NCI-H2171 treated with DMSO at 0.1 percent for 48 hours (cell line): ENCODE data around the gene LSM14A.
A peak's percentile ranks its signal among the peaks of the same experiment; 100 is the strongest.
"Not testable (repeated sequence)": the region's sequence is repeated elsewhere in the genome, so short reads cannot be mapped to it uniquely, and the experiment has no call there.

ENCODE experiments used
- DNase-seq: peaks from one replicate; lab custom pipeline; 2025; lab: John Stamatoyannopoulos, UW

The LSM14A gene

DNA sequence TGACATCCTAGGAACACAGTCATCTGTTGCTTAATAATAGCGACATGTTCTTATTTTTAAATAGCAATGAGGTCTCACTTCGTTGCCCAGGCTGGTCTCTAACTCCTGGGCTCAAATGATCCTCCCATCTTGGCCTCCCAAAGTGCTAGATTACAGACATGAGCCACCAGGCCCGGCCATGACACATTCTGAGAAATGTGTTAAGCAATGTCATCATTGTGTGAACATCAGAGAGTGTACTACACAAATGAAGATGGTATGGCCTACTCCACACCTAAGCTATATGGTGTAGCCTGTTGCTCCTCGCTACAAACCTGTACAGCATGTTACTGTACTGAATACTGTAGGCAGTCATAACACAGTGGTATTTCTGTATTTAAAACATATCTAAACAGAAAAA is 57.4 kb downstream of the LSM14A start:
- DNase-seq = no peak

DNA sequence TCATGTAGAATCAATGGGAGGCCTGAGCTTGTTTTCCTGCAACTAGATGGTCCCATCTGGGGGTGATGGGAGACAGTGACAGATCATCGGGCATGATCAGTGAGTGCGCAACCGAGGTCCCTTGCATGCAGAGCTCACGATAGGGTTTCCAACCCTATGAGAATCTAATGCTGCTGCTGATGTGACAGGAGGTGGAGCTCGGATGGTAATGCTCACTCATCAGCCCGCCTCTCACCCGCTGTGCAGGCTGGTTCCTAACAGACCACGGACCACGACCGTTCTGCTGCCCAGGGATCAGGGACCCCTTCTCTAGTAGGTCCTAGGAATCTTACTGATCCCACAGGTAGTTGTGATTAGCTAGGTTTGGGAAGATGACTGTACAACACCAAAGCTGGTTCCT is 58.5 kb downstream of the LSM14A start:
- DNase-seq = no peak

DNA sequence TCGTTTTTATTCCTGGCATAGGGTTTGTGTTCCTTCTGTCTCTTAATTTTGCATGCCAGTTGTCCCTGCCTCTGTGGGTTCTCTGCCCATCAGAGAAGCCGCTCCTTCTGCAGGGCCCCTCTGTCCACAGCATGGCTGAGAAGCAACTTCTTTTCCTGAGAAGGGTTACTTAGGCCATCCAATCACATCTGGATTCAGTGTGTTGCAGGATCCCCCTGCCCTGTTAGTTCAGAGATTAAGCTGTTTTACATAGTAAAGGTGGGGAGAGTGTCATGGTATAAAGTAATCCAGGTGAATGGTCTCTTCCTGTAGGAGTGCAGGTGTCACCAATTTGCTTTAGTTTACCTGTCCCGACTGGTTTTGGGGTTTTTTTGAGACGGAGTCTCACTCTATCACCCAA is 59.1 kb downstream of the LSM14A start:
- DNase-seq = no peak

DNA sequence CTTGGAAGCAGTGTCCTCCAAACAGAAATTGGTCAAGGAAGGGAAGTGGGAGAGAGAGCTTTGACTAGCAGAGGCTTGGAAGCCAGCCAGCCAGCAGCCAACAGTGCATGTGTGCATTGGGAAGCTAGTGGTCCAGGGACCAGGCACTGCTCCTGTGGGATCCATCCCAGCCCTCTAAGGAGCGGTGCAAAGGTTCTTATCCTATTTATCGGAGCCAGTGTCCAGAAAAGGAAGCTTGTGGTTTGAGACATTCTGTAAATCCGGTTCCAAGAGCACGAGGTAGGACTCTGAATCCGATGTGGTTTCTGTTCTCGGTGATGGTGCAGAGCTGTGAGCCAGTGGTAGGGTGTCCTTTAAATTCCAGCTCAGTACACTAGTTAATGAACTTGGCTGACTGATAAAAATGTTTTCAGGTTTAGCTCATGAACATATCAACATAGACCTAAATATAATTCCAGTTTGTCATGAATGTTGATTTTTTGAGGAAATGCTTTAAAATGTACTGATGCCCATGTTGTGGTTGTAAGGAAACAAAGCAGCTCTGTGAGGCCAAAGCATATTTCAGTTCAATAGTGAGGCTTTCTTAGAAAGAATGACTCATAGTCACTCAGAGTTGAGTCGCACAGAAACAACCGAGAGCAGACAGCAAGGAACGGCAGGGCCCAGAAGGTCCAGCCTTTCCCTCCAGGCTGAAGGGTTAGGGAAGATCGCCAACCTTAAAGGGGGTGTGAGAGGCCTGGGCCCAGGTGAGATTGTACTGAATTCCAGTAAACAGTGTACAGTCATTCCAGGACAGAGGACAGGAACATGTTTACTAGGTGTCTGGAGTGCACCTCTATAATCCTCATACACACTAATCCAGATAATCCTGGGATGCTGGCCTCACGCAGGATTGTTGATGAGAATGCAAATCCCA is 60.5 kb downstream of the LSM14A start:
- no peak for DNase-seq

DNA sequence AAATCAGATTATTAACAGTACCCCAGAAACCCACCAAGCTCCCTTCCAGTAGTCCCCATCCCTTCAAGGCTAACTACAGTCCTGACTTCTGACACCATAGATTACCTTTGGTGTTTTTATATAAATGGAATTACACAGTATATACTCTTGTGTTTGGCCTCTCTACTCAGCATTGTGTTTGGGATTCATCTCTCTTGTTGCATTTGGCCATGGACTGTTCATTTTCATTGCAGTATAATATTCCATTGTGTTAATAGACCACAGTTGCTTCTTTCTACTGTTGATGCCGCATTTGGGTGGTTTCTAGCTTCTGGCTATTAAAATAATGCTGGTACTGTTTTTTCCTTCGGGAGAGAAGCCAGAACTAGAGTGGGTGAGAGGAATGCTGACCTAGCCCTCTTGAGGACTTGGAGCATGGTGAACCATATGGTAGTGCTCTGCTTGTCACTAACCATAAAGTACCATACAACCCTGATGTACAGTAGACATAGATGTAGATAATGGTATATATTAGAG is 63.2 kb downstream of the LSM14A start:
- no peak for DNase-seq

DNA sequence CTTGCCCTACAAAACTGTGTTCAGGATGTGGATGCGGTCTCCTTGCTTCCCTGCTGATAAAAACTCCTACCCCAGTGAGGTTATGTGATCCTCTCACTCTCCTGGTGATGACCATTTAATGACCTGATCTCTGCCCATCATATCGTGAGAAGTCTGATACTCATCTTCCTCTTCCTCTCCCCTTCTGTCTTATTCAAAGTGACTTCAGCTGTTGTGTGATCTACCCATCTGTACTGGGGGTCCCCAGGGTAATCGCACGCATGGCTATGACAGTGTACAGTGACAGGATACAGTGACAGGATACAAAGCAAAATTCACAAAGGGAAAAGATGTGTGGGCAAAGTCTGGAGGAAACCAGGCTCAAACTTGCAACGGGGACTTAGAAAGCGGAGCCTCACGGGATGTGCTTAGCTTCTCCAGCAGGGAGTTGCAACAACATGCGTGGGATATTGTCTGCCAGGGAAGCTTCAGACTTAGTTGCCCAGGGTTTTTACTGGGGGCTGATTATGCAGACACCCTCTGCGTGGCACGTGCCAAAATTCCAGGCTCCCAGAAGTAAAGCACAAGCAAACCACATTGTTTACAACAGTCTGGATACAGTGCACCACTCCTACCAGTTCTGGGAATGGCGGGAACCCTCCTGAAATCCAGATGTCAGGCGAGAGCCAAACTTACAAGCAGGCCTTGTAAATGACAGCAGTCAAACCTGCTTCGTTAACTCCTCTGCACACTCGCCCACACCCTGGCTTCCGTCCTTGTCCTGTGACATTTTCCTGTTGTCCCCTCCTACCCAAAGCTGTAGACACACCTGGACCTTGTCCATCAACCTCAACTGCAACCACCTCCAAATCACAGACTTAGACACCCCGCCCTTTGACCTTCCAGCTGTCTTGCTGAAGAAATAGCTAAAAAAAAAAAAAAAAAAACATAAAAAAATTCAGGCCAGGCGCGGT is 64.0 kb downstream of the LSM14A start:
- peak; percentile 52 for DNase-seq

DNA sequence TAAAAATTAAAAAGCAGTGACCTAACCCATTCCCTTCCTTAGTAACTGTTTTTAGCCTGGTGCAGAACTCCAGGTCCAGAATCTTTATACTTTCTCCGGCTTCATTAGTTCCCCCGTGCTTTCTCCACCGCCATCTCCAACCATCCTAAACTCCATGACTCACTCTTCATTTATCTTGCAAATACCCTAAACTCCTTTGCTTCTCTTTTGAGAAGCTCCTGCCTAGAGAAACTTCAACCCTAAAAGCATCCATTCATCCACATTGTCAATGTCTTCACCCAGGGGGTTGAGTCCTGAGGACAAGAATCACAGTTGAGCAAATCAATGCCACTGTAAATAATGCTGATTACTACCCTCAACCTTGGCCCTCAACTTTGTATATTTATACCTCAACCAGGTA is 65.0 kb downstream of the LSM14A start:
- no peak for DNase-seq

DNA sequence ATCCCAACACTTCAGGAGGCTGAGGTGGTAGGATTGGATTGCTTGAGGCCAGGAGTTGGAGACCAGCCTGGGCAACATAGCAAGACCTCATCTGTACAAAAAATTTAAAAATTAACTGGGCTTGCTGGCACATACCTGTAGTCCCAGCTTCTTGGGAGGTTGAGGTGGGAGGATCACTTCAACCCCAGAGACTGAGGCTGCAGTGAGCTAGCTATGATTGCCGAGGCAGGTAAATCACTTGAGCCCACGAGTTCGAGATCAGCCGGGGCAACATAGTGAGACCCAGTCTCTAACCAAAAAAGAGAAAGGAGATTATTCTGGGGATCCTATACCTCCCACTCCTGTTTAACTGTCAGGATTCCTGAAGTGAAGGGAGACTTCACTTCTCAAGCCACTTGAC is 65.6 kb downstream of the LSM14A start:
- DNase-seq = no peak

DNA sequence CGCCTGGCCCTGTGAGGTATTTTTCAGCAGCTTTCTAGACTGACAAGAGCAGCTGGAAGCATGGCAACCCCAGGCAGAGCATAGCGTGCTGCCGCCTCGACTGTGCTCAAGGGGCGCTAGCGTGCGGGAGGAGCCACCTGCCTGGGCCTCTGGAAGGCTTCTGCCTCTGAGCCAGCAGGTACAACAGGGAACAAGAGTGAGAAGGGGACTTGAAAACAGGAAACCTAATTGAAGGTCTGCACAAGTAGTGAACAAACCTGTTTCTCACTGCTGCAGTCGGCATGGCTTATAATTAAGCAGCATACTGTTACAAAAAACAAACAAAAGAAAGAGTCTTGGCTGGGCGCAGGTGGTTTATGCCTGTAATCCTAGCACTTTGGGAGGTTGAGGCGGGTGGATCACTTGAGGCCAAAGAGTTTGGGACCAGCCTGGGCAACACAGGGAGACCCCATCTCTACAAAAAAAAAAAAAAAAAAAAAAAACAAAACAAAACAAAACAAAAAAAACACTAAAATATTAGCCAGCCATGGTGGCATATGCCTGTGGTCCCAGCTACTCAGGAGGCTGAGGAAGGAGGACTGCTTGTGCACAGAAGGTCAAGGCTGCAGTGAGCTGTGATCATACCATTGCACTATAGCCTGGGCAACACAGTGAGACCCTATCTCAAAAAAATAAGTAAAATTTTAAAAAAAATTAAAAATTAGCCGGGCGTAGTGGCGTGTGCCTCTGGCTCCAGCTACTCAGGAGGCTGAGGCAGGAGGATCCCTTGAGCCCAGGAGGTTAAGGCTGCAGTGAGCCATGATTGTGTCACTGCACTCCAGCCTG is 69.4 kb downstream of the LSM14A start:
- DNase-seq = peak; percentile 73

DNA sequence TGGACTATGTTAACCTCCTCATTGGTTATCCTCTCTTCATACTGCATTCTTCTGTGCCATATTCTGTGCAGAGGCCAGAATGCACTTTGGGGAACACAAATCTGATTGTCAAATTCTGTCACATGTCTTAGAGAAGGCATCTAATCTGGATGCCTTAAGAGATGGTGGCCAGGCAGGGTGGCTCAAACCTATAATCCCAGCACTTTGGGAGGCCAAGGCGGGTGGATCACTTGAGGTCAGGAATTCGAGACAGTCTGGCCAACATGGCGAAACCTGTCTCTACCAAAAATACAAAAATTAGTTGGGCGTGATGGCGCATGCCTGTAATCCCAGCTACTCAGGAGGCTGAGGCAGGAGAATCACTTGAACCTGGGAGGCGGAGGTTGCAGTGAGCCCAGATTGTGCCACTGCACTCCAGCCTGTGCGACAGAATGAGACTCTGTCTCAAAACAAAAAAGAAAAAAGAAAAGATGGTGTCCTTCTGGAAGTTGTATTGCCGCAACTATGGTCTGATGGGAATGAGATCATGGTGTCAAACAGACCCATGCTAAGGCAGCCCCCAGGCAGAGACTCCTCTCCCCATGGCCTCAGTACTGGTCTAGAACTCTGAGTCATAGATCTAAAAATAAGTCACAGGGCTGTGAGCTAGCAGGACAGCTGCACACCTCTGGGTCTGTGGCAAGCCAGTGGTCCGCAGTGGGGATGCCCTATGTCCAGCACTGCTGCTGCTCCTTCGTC is 71.0 kb downstream of the LSM14A start:
- DNase-seq = not testable (repeated sequence)

DNA sequence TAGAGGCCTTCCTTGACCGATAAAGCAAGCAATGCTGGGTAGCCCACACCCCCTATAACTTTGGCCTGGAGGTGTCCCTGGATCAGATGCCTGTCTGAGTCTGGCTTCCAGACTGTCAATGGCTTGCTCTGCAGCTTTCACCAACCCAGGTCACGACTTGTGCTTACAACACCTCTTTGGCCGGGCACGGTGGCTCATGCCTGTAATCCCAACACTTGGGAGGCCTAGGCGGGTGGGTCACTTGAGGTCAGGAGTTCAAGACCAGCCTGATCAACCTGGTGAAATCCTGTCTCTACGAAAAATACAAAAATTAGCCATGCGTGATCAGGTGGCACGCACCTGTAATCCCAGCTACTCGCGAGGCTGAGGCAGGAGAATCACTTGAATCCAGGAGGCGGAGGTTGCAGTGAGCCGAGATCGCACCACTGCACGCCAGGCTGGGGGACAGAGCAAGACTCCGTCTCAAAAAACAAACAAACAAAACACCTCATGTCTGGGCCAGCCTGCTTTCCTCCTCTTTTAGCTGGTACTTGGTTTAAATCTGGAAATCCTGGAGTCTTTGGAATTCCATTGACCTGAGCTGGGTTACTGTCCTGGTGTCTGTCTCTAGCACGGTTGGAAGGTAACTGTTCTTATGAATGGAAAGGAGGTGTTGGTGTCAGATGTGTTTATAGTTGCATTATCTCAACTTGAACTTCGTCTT is 71.7 kb downstream of the LSM14A start:
- DNase-seq = peak; percentile 37

DNA sequence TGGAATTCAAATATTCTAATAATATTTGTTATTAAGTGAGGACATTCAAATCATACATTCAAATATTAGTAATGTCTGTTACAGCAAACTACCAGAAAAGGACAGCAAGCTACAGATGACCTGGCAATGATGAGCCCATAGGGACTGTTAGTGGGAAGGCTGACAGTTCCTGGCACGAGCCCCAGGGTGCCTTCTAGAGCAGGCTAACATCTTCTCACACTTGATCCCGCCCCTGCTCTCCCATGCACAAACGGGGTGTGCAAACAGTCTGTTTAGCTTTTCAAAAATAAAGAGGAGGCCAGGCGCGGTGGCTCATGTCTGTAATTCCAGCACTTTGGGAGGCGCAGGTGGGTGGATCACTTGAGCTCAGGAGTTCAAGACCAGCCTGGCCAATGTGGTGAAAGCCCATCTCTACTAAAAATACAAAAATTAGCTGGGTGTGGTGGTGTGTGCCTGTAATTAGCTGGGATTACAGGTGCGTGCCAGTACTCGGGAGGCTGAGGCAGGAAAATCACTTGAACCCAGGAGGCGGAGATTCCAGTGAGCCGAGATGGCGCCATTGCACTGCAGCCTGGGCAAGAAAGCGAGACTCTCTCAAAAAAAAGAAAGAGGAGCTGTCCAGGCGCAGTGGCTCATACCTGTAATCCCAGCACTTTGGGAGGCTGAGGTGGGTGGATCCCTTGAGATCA is 72.5 kb downstream of the LSM14A start:
- peak; percentile 60 for DNase-seq

DNA sequence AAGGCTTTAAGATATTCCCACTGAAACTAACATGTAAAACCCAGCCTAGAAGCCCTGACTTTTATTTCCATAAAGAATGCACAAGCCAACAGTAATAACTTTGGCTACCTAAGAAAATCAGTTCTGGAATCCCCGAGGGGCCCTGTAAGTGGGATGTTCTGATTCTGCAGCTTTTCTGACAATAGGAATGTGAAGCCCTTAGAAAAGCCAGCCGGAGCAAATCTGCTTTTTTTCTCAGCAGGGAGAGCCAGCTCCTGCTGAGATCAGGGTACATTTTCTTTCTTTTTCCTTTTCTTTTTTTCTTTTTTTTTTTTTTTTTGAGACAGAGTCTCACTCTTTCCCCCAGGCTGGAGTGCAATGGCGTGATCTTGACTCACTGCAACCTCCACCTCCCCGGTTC is 74.0 kb downstream of the LSM14A start:
- DNase-seq = no peak

DNA sequence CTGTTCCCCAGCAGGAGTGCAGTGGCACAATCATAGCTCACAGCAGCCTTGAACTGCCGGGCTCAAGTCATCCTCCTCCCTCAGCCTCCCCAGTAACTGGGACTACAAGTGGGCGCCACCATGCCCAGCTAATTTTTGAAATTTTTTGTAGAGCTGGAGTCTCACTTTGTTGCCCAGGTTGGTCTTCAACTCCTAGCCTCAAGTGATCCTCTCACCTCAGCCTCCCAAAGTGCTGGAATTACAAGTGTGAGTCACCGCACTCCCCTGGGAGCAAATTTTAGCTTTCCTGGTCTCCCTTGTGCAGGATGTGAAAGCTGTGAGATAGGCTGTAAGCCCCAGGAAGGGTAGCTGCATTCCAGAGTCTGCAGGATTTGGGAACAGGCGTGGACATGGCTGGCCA is 76.6 kb downstream of the LSM14A start:
- DNase-seq = no peak

DNA sequence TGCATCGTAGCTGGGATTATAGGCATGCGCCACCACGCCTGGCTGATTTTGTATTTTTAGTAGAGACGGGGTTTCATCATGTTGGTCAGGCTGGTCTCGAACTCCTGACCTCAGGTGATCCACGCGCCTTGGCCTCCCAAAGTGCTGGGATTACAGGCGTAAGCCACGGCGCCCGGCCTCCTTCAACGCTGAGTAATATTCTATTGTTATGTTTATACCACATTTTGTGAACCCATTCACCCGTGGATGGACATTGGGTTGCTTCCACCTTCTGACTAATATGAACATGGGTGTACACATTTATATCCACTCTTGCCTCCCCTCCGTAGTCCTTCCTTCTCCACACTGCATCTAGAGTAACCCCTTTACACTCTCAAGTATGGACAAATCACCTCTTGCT is 80.9 kb downstream of the LSM14A start:
- DNase-seq = not testable (repeated sequence)

DNA sequence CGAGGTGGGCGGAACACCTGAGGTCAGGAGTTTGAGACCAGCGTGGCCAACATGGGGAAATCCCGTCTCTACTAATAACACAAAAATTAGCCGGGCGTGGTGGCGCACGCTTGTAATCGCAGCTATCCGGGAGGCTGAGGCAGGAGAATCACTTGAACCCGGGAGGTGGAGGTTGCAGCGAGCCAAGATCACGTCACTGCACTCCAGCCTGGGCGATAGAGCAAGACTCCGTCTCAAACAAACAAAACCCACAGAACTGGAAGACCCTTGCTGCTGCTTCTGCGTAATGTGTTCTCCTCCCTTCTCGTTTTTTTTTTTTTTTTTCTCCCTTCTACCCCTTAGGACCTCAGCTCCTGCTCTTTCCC is 81.4 kb downstream of the LSM14A start:
- DNase-seq = not testable (repeated sequence)

DNA sequence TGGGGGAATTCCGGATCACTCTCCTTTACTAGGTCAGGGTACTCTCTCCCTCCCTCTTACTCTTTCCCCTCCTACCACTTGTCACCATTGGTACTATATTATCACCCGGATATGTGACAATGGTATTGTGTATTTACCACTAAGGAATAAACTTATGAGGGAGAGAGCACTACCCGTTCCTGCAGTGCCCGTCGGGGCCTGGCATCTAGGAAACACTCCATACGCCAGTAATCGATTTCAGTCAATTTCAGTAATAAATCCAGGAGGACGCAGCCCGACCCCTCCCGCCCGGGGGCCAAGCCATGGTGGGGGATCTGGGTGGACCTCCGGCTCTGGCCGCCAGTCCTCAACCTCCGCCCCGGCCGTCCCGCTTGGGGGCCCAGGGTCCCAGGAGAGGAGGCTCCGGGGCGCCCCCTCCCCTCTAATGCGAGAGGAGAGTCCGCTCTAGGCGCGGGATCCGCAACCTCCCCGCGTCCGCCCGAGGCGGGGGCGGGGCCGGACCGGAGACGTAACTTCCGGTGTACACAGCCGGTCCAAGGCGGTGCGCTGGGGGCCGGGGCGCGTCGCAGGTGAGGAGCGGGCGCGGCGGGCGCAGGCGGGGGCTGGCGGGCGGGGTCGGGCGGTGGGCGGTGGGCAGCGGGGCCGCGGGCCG is 81.9 kb downstream of the LSM14A start, which contains the start of gene GARRE1:
Gene GARRE1, plus strand, starts transcription at position 509 of the 652 bp plus-strand sequence. CDS start 45,920 bp downstream, outside the sequence.
- DNase-seq = peak; percentile 73

DNA sequence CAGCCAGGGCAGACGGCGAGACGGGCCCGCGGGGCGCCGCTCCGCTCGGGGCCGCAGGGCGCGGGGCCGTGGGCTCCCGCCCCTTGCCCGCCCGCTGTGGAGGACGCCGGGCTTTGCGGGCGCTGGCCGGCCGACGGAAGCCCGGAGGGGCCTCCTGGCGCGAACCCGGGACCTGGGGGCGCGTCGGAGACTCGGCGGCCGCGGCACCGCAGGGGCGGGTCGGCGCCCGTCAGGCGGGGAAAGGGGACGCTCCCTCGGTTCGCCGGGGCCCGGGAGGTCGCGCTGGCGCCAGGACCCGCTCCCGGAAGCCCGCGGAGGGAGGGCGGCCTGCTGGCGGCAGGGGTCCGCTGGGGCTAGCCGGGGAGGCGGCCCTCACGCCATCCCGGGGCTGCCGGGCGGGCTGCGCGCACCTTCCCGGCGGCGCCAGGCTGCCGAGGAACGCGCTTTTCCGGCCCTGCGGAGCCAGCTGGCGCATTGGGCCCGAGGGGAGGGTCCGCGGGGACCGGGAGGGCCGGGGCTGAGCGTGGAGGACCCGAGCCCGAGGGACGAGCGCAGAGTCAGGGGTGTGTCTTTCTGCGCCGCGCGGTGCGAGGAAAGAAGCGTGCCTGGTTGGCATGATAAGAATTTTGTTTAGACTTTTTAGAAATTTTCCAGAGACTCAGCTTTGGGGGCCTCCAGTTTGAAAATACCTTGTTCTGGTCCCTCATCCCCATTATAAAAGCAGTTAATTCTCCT is 82.6 kb downstream of the LSM14A start:
- DNase-seq = peak; percentile 44
